GM12801 (cell line): ENCODE data around the gene PLAGL1.

Experiments used
- TF ChIP-seq, protein P1 (sequence below): IDR thresholded peaks from one replicate; pipeline ENCODE4 v1.5.1; 2011; ENCODE audit warnings: control low read depth; ENCODE audit not compliant: insufficient read length; ENCODE audit errors: extremely low read depth

The PLAGL1 gene

DNA sequence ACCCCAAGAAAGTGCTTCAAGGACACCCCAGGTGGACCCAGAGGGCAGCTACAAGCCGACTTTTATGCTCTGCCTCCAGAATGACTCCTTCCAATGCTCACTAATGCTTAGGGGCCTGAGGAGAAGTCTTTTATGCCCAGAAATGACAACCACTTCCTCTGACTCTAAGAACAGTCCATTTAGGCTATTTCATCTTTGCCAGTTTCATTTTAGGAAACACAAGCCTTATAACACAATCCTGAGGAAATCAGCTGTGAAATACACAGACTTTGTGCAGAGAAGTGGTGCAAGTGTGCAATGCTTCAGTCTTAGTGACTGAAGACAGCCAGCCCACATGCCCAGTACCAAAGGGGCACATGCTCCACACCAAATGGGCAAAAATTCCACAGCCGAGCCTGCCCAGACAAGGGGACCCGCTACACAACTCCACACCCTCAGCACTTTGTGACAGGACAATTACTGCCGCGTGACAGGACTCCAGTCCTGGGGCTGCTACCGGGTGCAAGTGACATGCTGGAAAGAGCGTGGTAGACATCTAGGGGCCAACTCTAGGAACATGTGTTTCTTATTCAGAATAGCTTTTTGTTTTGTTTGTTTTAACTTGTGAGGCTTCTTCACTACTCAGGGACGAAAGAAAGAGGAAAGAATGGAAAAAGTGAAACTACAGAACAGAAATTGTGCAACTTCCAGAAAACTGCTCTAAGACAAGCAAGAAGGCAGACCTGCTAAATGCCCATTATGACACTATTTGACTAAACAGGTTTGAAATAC lies 28.2 kb upstream of the PLAGL1 start:
- TF ChIP-seq, protein P1, sequence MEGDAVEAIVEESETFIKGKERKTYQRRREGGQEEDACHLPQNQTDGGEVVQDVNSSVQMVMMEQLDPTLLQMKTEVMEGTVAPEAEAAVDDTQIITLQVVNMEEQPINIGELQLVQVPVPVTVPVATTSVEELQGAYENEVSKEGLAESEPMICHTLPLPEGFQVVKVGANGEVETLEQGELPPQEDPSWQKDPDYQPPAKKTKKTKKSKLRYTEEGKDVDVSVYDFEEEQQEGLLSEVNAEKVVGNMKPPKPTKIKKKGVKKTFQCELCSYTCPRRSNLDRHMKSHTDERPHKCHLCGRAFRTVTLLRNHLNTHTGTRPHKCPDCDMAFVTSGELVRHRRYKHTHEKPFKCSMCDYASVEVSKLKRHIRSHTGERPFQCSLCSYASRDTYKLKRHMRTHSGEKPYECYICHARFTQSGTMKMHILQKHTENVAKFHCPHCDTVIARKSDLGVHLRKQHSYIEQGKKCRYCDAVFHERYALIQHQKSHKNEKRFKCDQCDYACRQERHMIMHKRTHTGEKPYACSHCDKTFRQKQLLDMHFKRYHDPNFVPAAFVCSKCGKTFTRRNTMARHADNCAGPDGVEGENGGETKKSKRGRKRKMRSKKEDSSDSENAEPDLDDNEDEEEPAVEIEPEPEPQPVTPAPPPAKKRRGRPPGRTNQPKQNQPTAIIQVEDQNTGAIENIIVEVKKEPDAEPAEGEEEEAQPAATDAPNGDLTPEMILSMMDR: no peak

- TF ChIP-seq, protein P1: no peak
Observed at GRCh38 chr6:144035416-144035815, 27.4 kb upstream of the PLAGL1 start.

DNA sequence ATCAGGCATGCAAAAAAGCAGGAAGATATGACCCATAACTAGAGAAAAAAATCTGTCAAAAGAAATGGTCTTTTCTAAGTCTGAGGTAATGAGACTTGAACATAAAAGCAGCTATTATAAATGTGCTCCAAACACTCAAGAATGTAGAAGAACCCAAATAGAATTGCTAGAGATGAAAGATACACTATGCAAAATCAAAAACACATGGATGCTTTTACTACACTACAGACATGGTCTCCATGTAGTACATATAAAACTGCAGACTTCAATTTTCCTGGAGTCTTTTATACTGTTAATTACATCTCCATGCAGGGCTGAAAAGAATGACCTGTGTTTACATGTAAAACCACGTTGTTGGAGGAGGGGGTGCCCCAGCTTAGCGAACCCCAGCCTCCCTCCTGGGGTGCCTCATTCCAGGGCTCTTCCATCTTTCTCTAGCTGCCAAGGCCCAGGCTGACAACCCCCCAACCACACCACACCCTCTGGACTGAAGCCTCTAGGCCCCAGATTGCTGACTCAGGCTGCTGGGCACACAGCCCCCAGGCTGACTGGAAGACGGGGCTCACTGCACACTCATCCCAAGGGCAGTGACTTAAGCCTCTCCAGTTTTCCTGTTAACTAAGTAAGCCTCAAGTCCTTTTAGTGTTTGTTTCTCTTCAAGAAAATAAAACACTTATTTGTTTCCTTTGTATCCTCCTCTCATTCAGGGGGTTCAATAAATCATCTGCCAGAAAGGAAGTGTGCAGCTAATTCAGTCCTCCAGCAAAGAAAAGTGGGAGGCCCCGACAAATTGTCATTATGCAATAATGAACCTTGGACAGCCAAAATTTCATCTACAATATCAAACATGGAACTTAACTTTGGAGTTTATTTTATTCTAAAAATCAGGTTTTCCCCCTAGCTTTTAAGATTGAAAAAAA lies 26.0 kb upstream of the PLAGL1 start:
- TF ChIP-seq, protein P1: no peak

DNA sequence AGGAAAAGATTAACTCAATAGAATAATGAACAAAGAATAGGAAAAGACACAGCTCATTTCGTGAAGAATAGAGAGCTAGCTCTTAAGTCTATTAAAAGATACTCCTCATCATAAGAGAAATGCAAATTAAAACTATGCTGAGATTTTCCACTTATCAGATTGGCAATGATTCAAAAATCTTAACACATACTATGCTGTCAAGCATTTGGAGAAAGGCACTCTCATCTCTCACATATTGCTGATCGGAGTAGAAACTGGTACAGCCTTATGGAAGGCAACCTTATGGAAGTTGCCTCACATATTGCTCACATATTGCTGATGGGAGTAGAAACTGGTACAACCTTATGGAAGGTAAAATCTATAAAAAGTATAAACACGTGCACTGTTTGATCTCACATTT lies 21.4 kb upstream of the PLAGL1 start:
- TF ChIP-seq, protein P1: no peak

DNA sequence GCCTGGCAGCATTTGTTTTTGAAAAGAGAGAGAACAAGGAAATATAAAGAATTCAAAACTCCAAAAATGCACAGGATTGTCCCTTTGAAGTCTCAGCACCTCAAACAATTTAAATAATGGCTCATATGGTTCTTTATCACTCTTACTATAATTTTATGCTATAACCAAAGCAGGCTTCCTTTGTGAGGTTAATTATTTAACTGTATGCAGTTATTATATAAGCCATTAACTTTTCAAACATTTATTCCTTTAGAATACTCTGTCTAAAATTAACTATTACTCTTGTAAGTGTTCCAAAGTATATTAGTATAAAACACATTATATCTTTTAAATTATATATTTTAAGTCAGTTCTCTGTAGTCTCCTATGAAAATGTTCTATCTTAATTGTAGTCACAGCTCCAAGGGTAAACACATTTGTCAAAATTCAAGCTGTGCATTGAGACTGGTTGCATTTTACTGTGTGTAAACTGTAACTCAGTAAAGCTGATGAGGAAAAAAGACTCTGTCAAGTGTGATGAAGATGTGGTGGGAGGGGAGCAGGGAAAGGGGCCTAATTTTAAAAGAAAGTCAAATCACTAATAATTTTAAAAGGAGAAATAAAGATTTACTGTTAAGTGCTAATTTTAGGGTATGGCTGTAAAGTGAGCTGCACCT lies 20.0 kb upstream of the PLAGL1 start:
- TF ChIP-seq, protein P1: no peak

- TF ChIP-seq, protein P1: no peak
Observed at GRCh38 chr6:144023216-144023615, 15.2 kb upstream of the PLAGL1 start.

GRCh38 chr6:144019929-144020328 lies 11.9 kb upstream of the PLAGL1 start:
- TF ChIP-seq, protein P1: no peak
